ENCODE results near the gene RBPJ.

The RBPJ gene

DNA sequence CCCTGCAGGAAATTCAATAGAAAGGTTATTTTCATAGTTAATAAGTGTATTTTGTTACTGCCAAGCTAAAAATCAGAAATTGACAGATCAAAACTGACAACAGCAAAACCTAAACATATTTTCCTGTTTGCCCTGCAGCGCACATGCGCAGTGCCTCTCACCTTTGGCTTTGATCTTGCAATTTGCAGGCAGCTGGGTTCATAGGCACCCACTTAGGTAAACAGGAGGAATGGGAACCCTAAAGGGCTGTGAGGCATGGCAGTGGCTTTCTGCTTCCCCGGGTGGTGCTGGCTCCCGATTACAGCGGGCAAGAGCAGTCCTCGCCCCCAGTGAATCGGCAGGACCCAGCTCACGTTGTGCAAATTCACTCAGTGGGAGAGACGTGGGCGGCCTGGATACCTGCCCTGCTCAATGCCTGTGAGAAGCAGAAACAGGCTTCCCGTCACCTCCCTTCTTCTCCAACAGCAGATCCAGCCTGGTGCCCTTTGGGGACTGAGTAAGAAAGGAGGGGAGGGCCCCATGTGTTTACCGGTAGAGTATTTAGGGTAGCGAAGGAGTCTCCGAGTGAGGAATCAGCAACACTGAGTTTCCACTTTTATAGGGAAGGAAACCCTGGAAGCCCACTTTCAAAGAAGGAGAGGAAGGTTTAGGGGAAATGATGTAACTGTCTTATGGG is 143.7 kb downstream of the RBPJ start:
- no peak for DNase-seq

GRCh38 chr4:26466578-26467270 is 145.9 kb downstream of the RBPJ start:
- no peak for DNase-seq

DNA sequence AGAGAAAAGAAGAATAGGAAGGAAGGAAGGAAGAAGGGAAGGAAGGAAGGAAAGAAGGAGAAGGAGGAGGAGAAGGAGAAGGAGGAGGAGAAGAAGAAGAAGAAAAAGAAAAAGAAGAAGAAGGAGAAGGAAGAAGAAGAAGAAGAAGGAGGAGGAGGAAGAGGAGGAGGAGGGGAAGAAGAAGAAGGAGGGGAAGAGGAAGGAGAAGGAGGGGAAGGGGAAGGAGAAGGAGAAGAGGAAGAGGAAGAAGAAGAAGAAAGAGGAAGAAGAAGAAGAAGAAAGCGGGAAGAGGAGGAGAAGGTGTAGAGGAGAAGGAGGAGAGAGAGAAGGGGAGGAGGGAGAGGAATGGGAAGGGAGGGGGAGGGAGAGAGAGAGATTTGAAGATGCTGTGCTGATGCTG is 146.9 kb downstream of the RBPJ start:
- no peak for DNase-seq

- no peak for DNase-seq
Observed at GRCh38 chr4:26468283-26468949, 147.6 kb downstream of the RBPJ start.

- DNase-seq = no peak
Observed at GRCh38 chr4:26468977-26469376, 148.2 kb downstream of the RBPJ start.

GRCh38 chr4:26471890-26472289 is 151.1 kb downstream of the RBPJ start:
- no peak for DNase-seq

DNA sequence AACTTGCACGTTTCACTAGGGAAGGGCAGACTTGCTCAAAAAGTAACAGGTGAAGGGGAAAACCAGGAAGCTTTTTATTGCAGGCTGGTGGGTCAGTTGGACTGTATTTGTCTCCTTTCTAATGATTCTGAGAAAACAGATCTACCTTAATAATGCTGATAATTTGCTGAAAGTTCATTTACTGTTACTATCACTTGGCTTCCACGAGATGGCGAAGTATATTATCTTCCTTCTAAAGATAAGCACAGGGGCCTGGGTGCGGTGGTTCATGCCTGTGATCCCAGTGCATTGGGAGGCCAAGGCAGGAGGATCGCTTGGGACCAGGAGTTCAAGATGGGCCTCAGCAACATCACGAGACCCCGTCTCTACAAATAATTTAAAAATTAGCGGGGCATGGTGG is 153.1 kb downstream of the RBPJ start:
- DNase-seq = no peak

DNA sequence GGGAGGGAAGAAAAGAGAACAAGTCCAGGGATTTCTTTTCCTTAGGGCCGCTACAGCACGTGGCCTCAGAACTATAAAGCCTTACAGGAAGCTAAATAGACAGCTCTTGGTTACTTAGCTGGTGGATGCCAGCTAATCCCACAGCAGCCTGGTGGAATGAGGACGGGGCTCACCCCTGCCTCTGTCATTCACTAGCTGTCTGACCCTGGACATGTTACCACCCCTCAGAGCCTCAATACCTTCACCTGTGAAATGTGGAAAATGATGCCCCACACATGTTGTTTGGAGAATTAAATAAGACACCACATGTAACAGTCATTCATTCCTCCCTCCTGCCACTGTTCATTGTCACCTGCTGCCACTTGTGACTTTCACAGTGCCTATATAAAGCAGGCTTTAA is 153.7 kb downstream of the RBPJ start:
- DNase-seq = no peak

GRCh38 chr4:26475716-26476115 is 154.9 kb downstream of the RBPJ start:
- no peak for DNase-seq

DNA sequence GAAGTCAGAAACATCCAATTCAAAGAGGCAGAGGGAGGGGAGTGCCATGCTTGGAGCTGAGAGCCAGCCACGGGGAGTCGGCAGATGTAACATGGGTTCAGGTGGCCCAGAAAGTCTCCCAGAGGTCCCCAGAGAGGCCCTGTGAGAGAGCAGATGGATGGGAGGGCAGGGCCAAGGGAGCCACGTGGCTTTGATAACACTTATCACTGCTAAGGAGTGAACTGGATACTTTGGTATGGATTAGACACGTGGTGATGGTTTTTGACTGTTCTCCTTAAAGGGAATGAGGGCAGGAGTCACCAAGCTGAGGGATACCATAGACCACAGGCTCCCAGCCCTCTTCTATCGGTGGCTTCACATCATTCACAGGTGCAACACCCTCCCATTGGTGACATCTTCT is 155.7 kb downstream of the RBPJ start:
- DNase-seq = no peak

GRCh38 chr4:26478330-26478729 is 157.5 kb downstream of the RBPJ start:
- no peak for DNase-seq

- DNase-seq = no peak
Observed at GRCh38 chr4:26482508-26483462, 162.0 kb downstream of the RBPJ start.

DNA sequence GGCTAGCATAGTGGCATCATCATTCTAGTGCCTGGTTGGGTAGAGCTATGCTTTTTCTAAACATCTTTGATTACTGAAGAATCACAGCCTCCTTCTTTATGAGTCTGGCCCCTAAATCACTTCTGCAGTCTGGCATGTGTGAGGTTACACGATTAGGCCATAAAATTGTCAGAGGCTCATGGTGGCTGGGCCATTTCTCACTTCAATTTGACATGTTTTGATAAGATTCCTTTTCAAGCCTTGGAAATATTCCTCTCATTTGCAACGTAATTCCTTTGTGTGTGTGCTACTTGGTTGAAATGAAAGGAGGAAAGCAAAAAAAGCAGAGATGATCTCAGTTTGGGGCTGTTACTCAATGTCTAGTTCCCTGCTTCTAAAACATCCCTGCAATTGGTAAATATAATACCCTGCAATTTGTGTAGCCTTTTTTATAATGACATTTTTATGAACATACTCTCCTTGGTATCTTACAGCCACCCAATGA is 163.3 kb downstream of the RBPJ start:
- DNase-seq = no peak

DNA sequence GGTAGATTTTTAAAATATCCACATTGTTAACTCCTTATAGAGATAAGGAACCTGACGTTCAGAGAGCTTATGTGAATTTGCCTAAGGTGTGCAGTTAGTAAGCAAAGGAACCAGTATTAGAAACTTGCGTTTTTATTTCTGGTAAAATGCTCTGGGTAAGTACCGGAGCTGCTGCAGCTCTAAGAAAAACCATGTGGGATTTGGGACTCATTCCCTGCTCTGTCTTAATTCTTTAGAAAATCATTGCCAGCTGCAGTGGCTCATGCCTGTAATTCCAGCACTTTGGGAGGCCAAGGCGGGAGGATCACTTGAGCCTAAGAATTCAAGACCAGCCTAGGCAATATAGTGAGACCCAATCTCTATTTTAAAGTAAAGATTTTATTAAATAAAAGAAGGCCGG is 163.7 kb downstream of the RBPJ start:
- DNase-seq = no peak
